Pulmonary artery endothelial cell (primary cell): ENCODE results near the gene CAPS2. TPM values are rescaled to one million over a fixed set of nuclear protein-coding genes. Genes with fewer than 3 reads are reported as not detected.

Source experiments
- total RNA-seq: library from RNA; depleted of rRNA; stranded (reverse); fragments of >200 nt; gene quantifications from 2 replicates; pipeline ENCODE4 v1.2.3, GENCODE V29; 2014

Gene CAPS2
- total RNA-seq, 1 donor from 2014 or later: 1.7 TPM

Other genes starting within 250 kb of the CAPS2 start
- gene KCNC2, start 120.5 kb downstream of the CAPS2 start, total RNA-seq: not detected in 2 replicates
- not detected in 2 replicates for gene GLIPR1L1, start 4.3 kb upstream of the CAPS2 start, total RNA-seq
- gene GLIPR1L2, start 60.8 kb upstream of the CAPS2 start, total RNA-seq: 0.13 and 0.14 TPM in 2 replicates
- 79.3 and 96.8 TPM in 2 replicates for gene GLIPR1, start 150.4 kb upstream of the CAPS2 start, total RNA-seq
- 39.4 and 61.2 TPM in 2 replicates for gene KRR1, start 181.3 kb upstream of the CAPS2 start, total RNA-seq